ENCODE measurements around the gene TM4SF18.
"Not testable (repeated sequence)": the region's sequence is repeated elsewhere in the genome, so short reads cannot be mapped to it uniquely, and the experiment has no call there.

TM4SF18 gene

GRCh38 chr3:149368674-149369497, 35.5 kb upstream of the TM4SF18 start:
- no peak for DNase-seq
- intact Hi-C loops (cut with DNase I), result no loop called here

- no peak for DNase-seq
- intact Hi-C loops (cut with DNase I), result no loop called here
Observed at GRCh38 chr3:149368201-149368673, 34.8 kb upstream of the TM4SF18 start.

- no peak for DNase-seq
- intact Hi-C loops (cut with DNase I), result no loop called here
Observed at GRCh38 chr3:149366941-149367840, 33.8 kb upstream of the TM4SF18 start.

- no peak for DNase-seq
- intact Hi-C loops (cut with DNase I), result no loop called here
Observed at GRCh38 chr3:149366031-149366430, 32.6 kb upstream of the TM4SF18 start.

- intact Hi-C loops (cut with DNase I), result loop anchor here (2.0 kb wide), 1 partner anchor 24 kb away; no protein-coding TSS in a partner anchor
- no peak for DNase-seq
Observed at GRCh38 chr3:149364624-149365023, 31.2 kb upstream of the TM4SF18 start.

GRCh38 chr3:149363053-149363452, 29.6 kb upstream of the TM4SF18 start:
- intact Hi-C loops (cut with DNase I), result no loop called here
- no peak for DNase-seq

GRCh38 chr3:149362366-149362765, 28.9 kb upstream of the TM4SF18 start:
- DNase-seq, result no peak
- intact Hi-C loops (cut with DNase I), result no loop called here

GRCh38 chr3:149356630-149357029, 23.2 kb upstream of the TM4SF18 start:
- intact Hi-C loops (cut with DNase I), result no loop called here
- no peak for DNase-seq

- no peak for DNase-seq
- intact Hi-C loops (cut with DNase I), result no loop called here
Observed at GRCh38 chr3:149356044-149356592, 22.7 kb upstream of the TM4SF18 start.

GRCh38 chr3:149353581-149354184, 20.2 kb upstream of the TM4SF18 start:
- DNase-seq, result no peak
- intact Hi-C loops (cut with DNase I), result loop anchor here (2.0 kb wide), 1 partner anchor 127 kb away; no protein-coding TSS in a partner anchor

GRCh38 chr3:149352556-149352955, 19.1 kb upstream of the TM4SF18 start:
- intact Hi-C loops (cut with DNase I), result loop anchor here (2.0 kb wide), 1 partner anchor 128 kb away; no protein-coding TSS in a partner anchor
- peak in 7 of 10 donors; percentile 11 to 86 (median 20) for DNase-seq

- intact Hi-C loops (cut with DNase I), result no loop called here
- no peak for DNase-seq
Observed at GRCh38 chr3:149343951-149344350, 10.5 kb upstream of the TM4SF18 start.

- DNase-seq, result no peak
- intact Hi-C loops (cut with DNase I), result no loop called here
Observed at GRCh38 chr3:149342413-149343380, 9.3 kb upstream of the TM4SF18 start.

GRCh38 chr3:149340310-149340933, 7.0 kb upstream of the TM4SF18 start:
- intact Hi-C loops (cut with DNase I), result no loop called here
- no peak for DNase-seq

- peak in 1 of 10 donors; percentile 73 for DNase-seq
- intact Hi-C loops (cut with DNase I), result no loop called here
Observed at GRCh38 chr3:149339931-149340309, 6.5 kb upstream of the TM4SF18 start.

- intact Hi-C loops (cut with DNase I); DNase-seq: not testable (repeated sequence)
Observed at GRCh38 chr3:149337486-149337885, 4.0 kb upstream of the TM4SF18 start.

- intact Hi-C loops (cut with DNase I), result no loop called here
- no peak for DNase-seq
Observed at GRCh38 chr3:149336925-149337324, 3.5 kb upstream of the TM4SF18 start.

GRCh38 chr3:149332771-149333170, 665 bp downstream of the TM4SF18 start:
- intact Hi-C loops (cut with DNase I), result no loop called here

GRCh38 chr3:149332227-149332765, 1.1 kb downstream of the TM4SF18 start:
- intact Hi-C loops (cut with DNase I), result no loop called here
- DNase-seq, result no peak

More at GRCh38 chr3:149332771-149333170, 665 bp downstream of the TM4SF18 start:
- no peak for DNase-seq
